Trophoblast cell (in vitro differentiated cells and primary cell): ENCODE results near the gene PAPPA.

ENCODE experiments used
- DNase-seq, 2 donors: peaks; one replicate each; pipeline ENCODE4 v3.0.0-alpha.2; 2016
- H2AFZ ChIP-seq: 2 replicates; pipeline ENCODE4 v1.6.1; 2013; ENCODE audit warnings: low read length, moderate library complexity, mild to moderate bottlenecking; ENCODE audit not compliant: insufficient read depth, poor library complexity
- H2AK5ac ChIP-seq: 2 replicates; pipeline ENCODE4 v1.6.1; 2013; ENCODE audit warnings: mild to moderate bottlenecking, low read length
- H2BK120ac ChIP-seq: 2 replicates; pipeline ENCODE4 v1.6.1; 2013; ENCODE audit warnings: low read length, mild to moderate bottlenecking, moderate library complexity; ENCODE audit not compliant: insufficient read depth, poor library complexity
- H2BK12ac ChIP-seq: 2 replicates; pipeline ENCODE4 v1.6.1; 2013; ENCODE audit warnings: mild to moderate bottlenecking, low read length, moderate library complexity
- H2BK5ac ChIP-seq: 2 replicates; pipeline ENCODE4 v1.6.1; 2013; ENCODE audit warnings: low read length, low read depth, moderate library complexity, mild to moderate bottlenecking; ENCODE audit not compliant: poor library complexity
- H3K14ac ChIP-seq: 2 replicates; pipeline ENCODE4 v1.6.1; 2013; ENCODE audit warnings: mild to moderate bottlenecking, low read length
- H3K18ac ChIP-seq: 2 replicates; pipeline ENCODE4 v1.6.1; 2013; ENCODE audit warnings: mild to moderate bottlenecking, low read length
- H3K23ac ChIP-seq: 2 replicates; pipeline ENCODE4 v1.6.1; 2013; ENCODE audit warnings: low read length
- H3K27ac ChIP-seq: 2 replicates; pipeline ENCODE4 v1.5.1; 2013; ENCODE audit warnings: low read depth, mild to moderate bottlenecking, inconsistent platforms, low read length, moderate library complexity
- H3K27me3 ChIP-seq: 2 replicates; pipeline ENCODE4 v1.6.1; 2013; ENCODE audit warnings: inconsistent platforms, mild to moderate bottlenecking, low read length, moderate library complexity; ENCODE audit not compliant: insufficient read depth
- H3K36me3 ChIP-seq, 2 experiments: 1 replicate in 1 of 2; 2 replicates in 1 of 2; pipeline ENCODE4 v1.6.1; 2013; ENCODE audit warnings: low read length in 2 of 2, mild to moderate bottlenecking in 2 of 2, moderate library complexity in 1 of 2; ENCODE audit not compliant: insufficient read depth in 2 of 2, control insufficient read depth in 1 of 2
- H3K4ac ChIP-seq: 2 replicates; pipeline ENCODE4 v1.6.1; 2013; ENCODE audit warnings: low read depth, mild to moderate bottlenecking, low read length, moderate library complexity
- H3K4me1 ChIP-seq, 2 experiments: 1 replicate in 1 of 2; 2 replicates in 1 of 2; pipeline ENCODE4 v1.6.1; 2013; ENCODE audit warnings: low read length in 2 of 2, mild to moderate bottlenecking in 2 of 2, moderate library complexity in 1 of 2; ENCODE audit not compliant: insufficient read depth in 2 of 2, control insufficient read depth in 1 of 2
- H3K4me2 ChIP-seq: 2 replicates; pipeline ENCODE4 v1.6.1; 2013; ENCODE audit warnings: inconsistent platforms, mild to moderate bottlenecking, low read length, moderate library complexity
- H3K4me3 ChIP-seq: 2 replicates; pipeline ENCODE4 v1.5.1; 2013; ENCODE audit warnings: mild to moderate bottlenecking, low read depth, low read length, inconsistent platforms
- H3K79me1 ChIP-seq: one replicate; pipeline ENCODE4 v1.6.1; 2013; ENCODE audit warnings: low read length
- H3K79me2 ChIP-seq: 2 replicates; pipeline ENCODE4 v1.6.1; 2013; ENCODE audit warnings: low read length, mild to moderate bottlenecking; ENCODE audit not compliant: control insufficient read depth, insufficient read depth, poor library complexity
- H3K9ac ChIP-seq: 2 replicates; pipeline ENCODE4 v1.6.1; 2013; ENCODE audit warnings: mild to moderate bottlenecking, low read length
- H3K9me3 ChIP-seq: 2 replicates; pipeline ENCODE4 v1.6.1; 2013; ENCODE audit warnings: low read depth, mild to moderate bottlenecking, control low read depth, inconsistent platforms, low read length; ENCODE audit not compliant: insufficient read depth
- H4K12ac ChIP-seq: 2 replicates; pipeline ENCODE4 v1.6.1; 2013; ENCODE audit warnings: low read depth, mild to moderate bottlenecking, low read length, moderate library complexity
- H4K8ac ChIP-seq: 2 replicates; pipeline ENCODE4 v1.6.1; 2013; ENCODE audit warnings: low read depth, mild to moderate bottlenecking, low read length, moderate library complexity
- H4K91ac ChIP-seq: one replicate; pipeline ENCODE4 v1.6.1; 2013; ENCODE audit warnings: low read depth, mild to moderate bottlenecking, low read length, moderate library complexity
- WGBS: extraction: QIAGEN DNeasy Blood & Tissue Kit; methylation state at CpG from one replicate; pipeline ENCODE4 v1.1.7; 2013; ENCODE audit warnings: missing lambda C conversion rate; ENCODE audit not compliant: insufficient read length, insufficient coverage; ENCODE audit errors: extremely low coverage; 5-methylcytosine and 5-hydroxymethylcytosine counted together

Gene PAPPA

DNA sequence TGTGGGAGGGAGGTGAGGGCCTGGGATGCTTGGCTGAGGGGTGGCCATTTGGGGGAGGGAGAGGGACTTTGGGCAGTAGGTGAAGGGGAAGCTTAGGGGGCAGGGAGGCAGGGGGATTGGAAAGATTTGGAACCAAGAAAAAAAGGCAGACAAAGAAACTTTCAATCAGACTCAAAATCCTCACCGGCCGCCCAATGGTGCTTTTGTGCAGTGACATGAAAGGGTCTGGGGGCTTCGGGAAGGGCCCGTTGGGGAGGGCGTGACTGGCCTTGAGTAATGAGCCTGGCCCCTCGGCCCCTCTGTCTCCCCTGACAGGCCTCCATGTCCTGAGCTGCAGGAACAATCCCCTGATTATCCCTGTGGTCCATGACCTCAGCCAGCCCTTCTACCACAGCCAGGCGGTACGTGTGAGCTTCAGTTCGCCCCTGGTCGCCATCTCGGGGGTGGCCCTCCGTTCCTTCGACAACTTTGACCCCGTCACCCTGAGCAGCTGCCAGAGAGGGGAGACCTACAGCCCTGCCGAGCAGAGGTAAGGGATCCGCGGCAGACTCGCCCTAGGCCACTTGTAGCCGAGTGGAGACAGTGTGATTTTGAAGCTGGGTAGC is 181.1 kb downstream of the PAPPA start:
- Histone ChIP-seq H4K12ac (no peak overlapping the region), H3K36me3 (peaks cover 0 to 2% of the 10 kb centered on the region in 2 experiments), H4K8ac (no peak overlapping the region), H3K9me3 (no peaks in the 10 kb centered on the region), H2AK5ac (no peak overlapping the region), H3K23ac (no peak overlapping the region), H3K4me1 (peaks cover 8 to 12% of the 10 kb centered on the region in 2 experiments), H2AFZ (no peak overlapping the region), H3K27ac (no peak overlapping the region), H3K4me2 (no peak overlapping the region), H2BK12ac (no peak overlapping the region), H3K14ac (no peak overlapping the region), H3K79me1 (no peaks in the 10 kb centered on the region), H4K91ac (no peak overlapping the region), H3K4me3 (no peak overlapping the region), H2BK120ac (no peak overlapping the region), H3K4ac (no peak overlapping the region), H3K27me3 (no peaks in the 10 kb centered on the region), H2BK5ac (no peak overlapping the region), H3K79me2 (no peaks in the 10 kb centered on the region), H3K9ac (no peak overlapping the region), H3K18ac (no peak overlapping the region)
- DNase-seq = no peak
- no CpG with 5 or more reads among the region's 19 CpGs for WGBS

DNA sequence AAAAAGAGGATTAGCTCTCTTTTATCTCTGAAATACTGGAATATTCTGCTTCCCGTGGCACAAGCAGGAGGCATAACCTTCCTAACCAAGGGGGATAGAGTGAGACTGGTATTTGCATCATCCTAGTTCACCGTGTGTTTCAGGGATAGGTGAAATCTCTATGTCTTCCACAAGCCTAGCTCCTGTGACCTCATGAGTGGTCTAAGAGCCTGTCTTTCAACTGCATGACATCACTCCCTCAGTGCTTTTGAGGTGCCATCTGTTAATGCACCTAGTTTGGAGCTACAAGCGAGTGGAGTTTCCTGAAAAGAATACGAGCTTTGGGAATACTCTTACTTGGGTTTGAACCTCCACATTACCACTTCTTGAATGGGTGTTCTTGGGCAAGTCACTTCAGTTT is 181.8 kb downstream of the PAPPA start:
- H3K27me3 ChIP-seq = no peaks in the 10 kb centered on the region
- H2BK5ac ChIP-seq = no peak overlapping the region
- H3K14ac ChIP-seq = no peak overlapping the region
- H2BK12ac ChIP-seq = no peak overlapping the region
- H3K4ac ChIP-seq = no peak overlapping the region
- peaks cover 0 to 2% of the 10 kb centered on the region in 2 experiments for H3K36me3 ChIP-seq
- H3K18ac ChIP-seq = no peak overlapping the region
- no peak overlapping the region for H2AK5ac ChIP-seq
- DNase-seq = no peak
- no peaks in the 10 kb centered on the region for H3K79me1 ChIP-seq
- H4K12ac ChIP-seq = no peak overlapping the region
- no peak overlapping the region for H2AFZ ChIP-seq
- no peak overlapping the region for H3K4me2 ChIP-seq
- no peaks in the 10 kb centered on the region for H3K79me2 ChIP-seq
- no CpG with 5 or more reads among the region's 4 CpGs for WGBS
- H2BK120ac ChIP-seq = no peak overlapping the region
- H3K4me1 ChIP-seq = peaks cover 8 to 12% of the 10 kb centered on the region in 2 experiments
- no peak overlapping the region for H4K91ac ChIP-seq
- no peak overlapping the region for H4K8ac ChIP-seq
- no peak overlapping the region for H3K23ac ChIP-seq
- H3K9ac ChIP-seq = no peak overlapping the region
- H3K4me3 ChIP-seq = no peak overlapping the region
- H3K27ac ChIP-seq = no peak overlapping the region
- no peaks in the 10 kb centered on the region for H3K9me3 ChIP-seq

DNA sequence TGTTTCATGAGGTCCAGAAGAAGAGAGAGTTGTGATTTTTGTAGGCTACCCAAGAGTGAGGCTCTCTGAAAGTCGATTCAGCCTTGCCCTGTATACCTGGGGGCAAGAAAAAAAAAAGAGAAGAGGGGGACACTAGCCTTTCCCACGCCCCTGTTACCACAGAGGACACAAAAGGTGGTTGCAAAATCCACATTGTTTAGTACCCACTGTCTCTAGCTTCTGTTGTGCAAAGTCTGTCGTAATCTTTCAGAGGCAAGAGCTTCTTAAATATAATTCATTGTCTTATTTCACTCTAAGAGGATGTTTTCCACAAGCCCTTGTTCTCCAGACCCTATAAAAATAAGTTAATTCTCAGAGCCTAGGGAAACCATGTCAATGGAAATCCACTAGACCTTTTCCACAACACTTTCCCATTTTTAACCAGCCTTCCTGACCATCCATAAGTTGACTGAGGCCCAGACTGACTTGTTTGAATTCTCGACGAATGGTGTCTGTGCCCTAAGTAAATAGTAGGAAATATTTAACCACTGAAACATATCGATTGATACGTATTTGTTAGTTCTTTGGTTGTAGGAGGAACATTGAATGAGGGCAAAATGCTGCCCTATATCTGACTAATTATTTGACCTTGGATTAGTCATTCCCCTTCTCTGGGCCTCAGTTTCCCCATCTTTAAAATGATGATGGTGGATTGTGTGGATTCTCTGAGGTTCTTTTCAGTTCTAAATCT is 182.7 kb downstream of the PAPPA start:
- Histone ChIP-seq H2AFZ (no peak overlapping the region), H3K14ac (no peak overlapping the region), H3K79me1 (no peaks in the 10 kb centered on the region), H3K27me3 (no peaks in the 10 kb centered on the region), H3K4me3 (no peak overlapping the region), H2AK5ac (no peak overlapping the region), H2BK5ac (no peak overlapping the region), H3K4ac (no peak overlapping the region), H3K36me3 (peaks cover 0 to 2% of the 10 kb centered on the region in 2 experiments), H4K91ac (no peak overlapping the region), H2BK12ac (no peak overlapping the region), H4K12ac (no peak overlapping the region), H3K9me3 (no peaks in the 10 kb centered on the region), H3K27ac (no peak overlapping the region), H3K4me2 (no peak overlapping the region), H3K9ac (no peak overlapping the region), H3K23ac (no peak overlapping the region), H3K18ac (no peak overlapping the region), H3K4me1 (peaks cover 8 to 12% of the 10 kb centered on the region in 2 experiments), H4K8ac (no peak overlapping the region), H2BK120ac (no peak overlapping the region), H3K79me2 (no peaks in the 10 kb centered on the region)
- WGBS = no CpG with 5 or more reads among the region's 7 CpGs
- no peak for DNase-seq

DNA sequence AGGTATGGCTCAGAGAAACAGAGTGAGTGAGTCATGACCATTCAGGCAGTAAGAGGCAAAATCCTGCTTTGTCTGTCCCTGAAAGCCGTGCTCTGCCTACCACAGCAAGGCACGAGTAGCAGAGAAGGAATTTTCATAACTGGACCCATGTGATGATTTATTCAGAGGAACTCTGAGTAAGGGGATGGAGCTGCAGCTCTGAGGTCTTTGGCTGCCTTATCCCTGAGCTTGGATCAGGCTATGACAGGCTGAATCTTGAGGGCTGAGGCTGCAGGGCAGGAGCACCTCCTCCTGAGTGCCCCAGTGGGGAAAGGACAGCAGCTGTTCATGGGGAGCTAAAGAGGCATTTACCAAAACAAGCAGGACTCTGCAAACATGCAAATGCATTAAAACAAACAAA is 183.4 kb downstream of the PAPPA start:
- Histone ChIP-seq H3K23ac (no peak overlapping the region), H2BK120ac (no peak overlapping the region), H2BK12ac (no peak overlapping the region), H3K4me1 (peaks cover 8 to 12% of the 10 kb centered on the region in 2 experiments), H2BK5ac (no peak overlapping the region), H3K27me3 (no peaks in the 10 kb centered on the region), H4K12ac (no peak overlapping the region), H3K18ac (no peak overlapping the region), H4K8ac (no peak overlapping the region), H3K9me3 (no peaks in the 10 kb centered on the region), H4K91ac (no peak overlapping the region), H3K14ac (no peak overlapping the region), H3K27ac (no peak overlapping the region), H3K4me2 (no peak overlapping the region), H3K36me3 (peaks cover 0 to 2% of the 10 kb centered on the region in 2 experiments), H3K79me1 (no peaks in the 10 kb centered on the region), H2AK5ac (no peak overlapping the region), H3K4me3 (no peak overlapping the region), H3K79me2 (no peaks in the 10 kb centered on the region), H3K9ac (no peak overlapping the region), H2AFZ (no peak overlapping the region), H3K4ac (no peak overlapping the region)
- WGBS = no CpG with 5 or more reads among the region's 2 CpGs
- no peak for DNase-seq
